22Rv1 (cell line): ENCODE data around the gene PGBD1.

Source experiments
- CTCF ChIP-seq: fragments of 450-650 bp; IDR thresholded peaks from 2 replicates; pipeline ENCODE4 v1.5.1; 2017; ENCODE audit warnings: mild to moderate bottlenecking
- ZFX ChIP-seq: fragments of 450-650 bp; IDR thresholded peaks from 2 replicates; pipeline ENCODE4 v1.6.1; 2017; ENCODE audit warnings: antibody characterized with exemption, borderline replicate concordance

GRCh38 chr6:28351087-28351486, 69.7 kb downstream of the PGBD1 start:
- TF ChIP-seq CTCF (no peak), ZFX (no peak)
